WTC11 (cell line): ENCODE measurements around the gene NCAPG. TPM values are rescaled to one million over a fixed set of nuclear protein-coding genes. Genes with fewer than 3 reads are reported as not detected.

Source experiments
- ATAC-seq: fragments of 200-7000 bp; cut with Tn5 transposase; 2 replicates; pipeline ENCODE4 v1.10.0; 2021; ENCODE audit warnings: mild to moderate bottlenecking, moderate library complexity
- CTCF ChIA-PET: fragments of 300-600 bp; sonication (Branson Sonifier 250); formaldehyde crosslinking; loops from one replicate; lab custom pipeline; 2021; ENCODE audit warnings: antibody characterized with exemption; lab: Charles Lee
- POLR2A ChIA-PET: fragments of 350-600 bp; sonication (Branson Sonifier 250); formaldehyde crosslinking; loops from one replicate; lab custom pipeline; 2021; ENCODE audit warnings: antibody characterized with exemption; lab: Charles Lee
- DNase-seq: peaks from one replicate; pipeline ENCODE4 v3.0.0; 2021; ENCODE audit warnings: low spot score
- H3K27ac Mint-ChIP-seq: 2 replicates; pipeline ENCODE4 v1.8.0; 2021; ENCODE audit warnings: mixed read lengths
- H3K27me3 Mint-ChIP-seq: 2 replicates; pipeline ENCODE4 v1.8.0; 2021; ENCODE audit warnings: low read depth, mild to moderate bottlenecking, moderate library complexity, mixed read lengths
- H3K36me3 Mint-ChIP-seq: 2 replicates; pipeline ENCODE4 v1.8.0; 2021; ENCODE audit warnings: mixed read lengths
- H3K4me1 Mint-ChIP-seq: 2 replicates; pipeline ENCODE4 v1.8.0; 2022; ENCODE audit warnings: mixed read lengths
- H3K4me3 Mint-ChIP-seq: 2 replicates; pipeline ENCODE4 v1.8.0; 2021; ENCODE audit warnings: mild to moderate bottlenecking, moderate library complexity, mixed read lengths
- H3K9me3 Mint-ChIP-seq: 2 replicates; pipeline ENCODE4 v1.8.0; 2021; ENCODE audit warnings: mixed read lengths
- IRF2 ChIP-seq: sonication (generic); formaldehyde crosslinking; IDR thresholded peaks from 2 replicates; pipeline ENCODE4 v1.8.0; 2022; ENCODE audit warnings: low read depth, missing genetic modification reagents, borderline replicate concordance
- total RNA-seq: library from RNA; stranded (reverse); gene quantifications from 3 replicates; pipeline ENCODE4 v1.2.3, GENCODE V29; 2021

Gene NCAPG
- total RNA-seq, 1 experiment from 2014 or later: 61.9 TPM

DNA sequence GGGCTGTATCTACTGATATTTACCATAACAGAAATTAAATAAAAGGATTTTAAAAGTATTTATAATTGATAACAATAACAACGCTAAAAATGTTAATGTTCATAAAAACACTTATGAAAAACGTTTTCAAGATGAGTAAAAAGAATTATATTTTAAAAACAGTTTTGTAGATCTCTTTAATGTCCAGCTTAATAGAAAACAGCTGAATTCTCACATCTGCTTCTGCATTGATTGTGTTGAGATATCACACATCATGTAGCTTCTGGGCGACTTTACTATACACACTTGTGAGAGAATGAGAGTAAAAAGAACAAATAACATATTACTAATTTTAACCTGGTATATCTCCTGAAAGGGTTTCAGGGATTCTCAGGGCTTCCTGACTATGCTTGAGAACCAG is 83.6 kb downstream of the NCAPG start:
- no peak overlapping the region for H3K4me3 Mint-ChIP-seq
- H3K36me3 Mint-ChIP-seq: no peaks in the 10 kb centered on the region
- H3K9me3 Mint-ChIP-seq: no peaks in the 10 kb centered on the region
- H3K27ac Mint-ChIP-seq: no peak overlapping the region
- POLR2A ChIA-PET: no interaction called here
- TF ChIP-seq IRF2: no peak
- CTCF ChIA-PET: no interaction called here
- ATAC-seq: no peak
- H3K4me1 Mint-ChIP-seq: peaks cover 8% of the 10 kb centered on the region
- H3K27me3 Mint-ChIP-seq: no peaks in the 10 kb centered on the region
- DNase-seq: no peak

Other genes with a start within 250 kb of the NCAPG start
- 46.6 to 52.7 TPM (median 48.4 TPM) in 3 replicates for gene LAP3, start 233.8 kb upstream of the NCAPG start, total RNA-seq
- 97.8 to 106 TPM (median 102 TPM) in 3 replicates for gene MED28, start 196.3 kb upstream of the NCAPG start, total RNA-seq
- 0.11 to 0.23 TPM (median 0.17 TPM) in 3 replicates for gene FAM184B, start 29.4 kb upstream of the NCAPG start, total RNA-seq
- gene DCAF16, start 222 bp upstream of the NCAPG start, total RNA-seq: 43.4 to 53.6 TPM (median 49.5 TPM) in 3 replicates
- 19.9 to 22.3 TPM (median 21.8 TPM) in 3 replicates for gene LCORL, start 210.8 kb downstream of the NCAPG start, total RNA-seq